ENCODE results near the gene DCANP1. TPM values are rescaled to one million over a fixed set of nuclear protein-coding genes. Genes with fewer than 3 reads are reported as not detected.
A peak's percentile ranks its signal among the peaks of the same experiment; 100 is the strongest.

The DCANP1 gene
- total RNA-seq, 1 donor, result not detected

DNA sequence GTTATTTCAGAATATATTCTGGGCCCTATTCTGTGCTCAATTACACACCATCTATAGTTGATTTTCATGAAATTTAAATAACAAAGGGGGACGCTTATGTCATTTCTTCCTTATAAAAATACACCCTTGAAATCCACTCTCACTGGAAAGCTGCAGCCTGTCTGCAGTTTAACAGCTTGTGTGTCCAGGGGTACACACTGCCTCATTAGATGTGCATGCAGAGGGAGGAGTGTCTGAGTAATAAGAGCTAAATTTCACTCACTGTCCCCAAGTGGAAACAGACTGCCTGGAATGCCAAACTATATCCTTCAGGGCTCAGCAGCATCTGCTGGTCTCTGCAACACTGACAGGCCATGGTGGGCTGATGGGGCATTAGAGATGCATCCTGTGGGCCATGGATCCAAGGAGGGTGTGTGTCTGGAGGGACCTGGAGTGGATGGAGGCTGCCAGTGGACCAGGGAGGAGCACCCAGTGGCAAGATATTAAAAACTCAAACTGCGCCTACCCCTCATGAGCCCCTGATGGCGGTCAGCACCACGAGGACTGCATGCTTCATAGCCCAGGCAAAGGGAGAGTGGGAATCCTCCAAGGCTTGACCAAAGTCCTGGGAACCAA is 20.8 kb upstream of the DCANP1 start:
- TF ChIP-seq, protein P1, sequence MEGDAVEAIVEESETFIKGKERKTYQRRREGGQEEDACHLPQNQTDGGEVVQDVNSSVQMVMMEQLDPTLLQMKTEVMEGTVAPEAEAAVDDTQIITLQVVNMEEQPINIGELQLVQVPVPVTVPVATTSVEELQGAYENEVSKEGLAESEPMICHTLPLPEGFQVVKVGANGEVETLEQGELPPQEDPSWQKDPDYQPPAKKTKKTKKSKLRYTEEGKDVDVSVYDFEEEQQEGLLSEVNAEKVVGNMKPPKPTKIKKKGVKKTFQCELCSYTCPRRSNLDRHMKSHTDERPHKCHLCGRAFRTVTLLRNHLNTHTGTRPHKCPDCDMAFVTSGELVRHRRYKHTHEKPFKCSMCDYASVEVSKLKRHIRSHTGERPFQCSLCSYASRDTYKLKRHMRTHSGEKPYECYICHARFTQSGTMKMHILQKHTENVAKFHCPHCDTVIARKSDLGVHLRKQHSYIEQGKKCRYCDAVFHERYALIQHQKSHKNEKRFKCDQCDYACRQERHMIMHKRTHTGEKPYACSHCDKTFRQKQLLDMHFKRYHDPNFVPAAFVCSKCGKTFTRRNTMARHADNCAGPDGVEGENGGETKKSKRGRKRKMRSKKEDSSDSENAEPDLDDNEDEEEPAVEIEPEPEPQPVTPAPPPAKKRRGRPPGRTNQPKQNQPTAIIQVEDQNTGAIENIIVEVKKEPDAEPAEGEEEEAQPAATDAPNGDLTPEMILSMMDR (IDR thresholded peaks at IDR 0.05; ENCODE audit: extremely low read depth, low read depth, low read length), result no peak
- Histone ChIP-seq H3K27me3 (ENCODE audit: insufficient read depth, low read length) (peaks cover 48% of the 10 kb centered on the region), H4K20me1 (ENCODE audit: insufficient read depth, low read length) (no peaks in the 10 kb centered on the region), H3K4me2 (ENCODE audit: insufficient read depth, low read length) (no peak overlapping the region), H3K4me1 (ENCODE audit: insufficient read depth, low read length) (peaks cover 2% of the 10 kb centered on the region), H3K9me3 (ENCODE audit: low read depth, low read length) (no peaks in the 10 kb centered on the region), H3K36me3 (ENCODE audit: insufficient read depth, low read length) (no peaks in the 10 kb centered on the region), H2AFZ (ENCODE audit: low read length) (no peak overlapping the region), H3K79me2 (ENCODE audit: insufficient read depth, low read length) (no peaks in the 10 kb centered on the region), H3K27ac (ENCODE audit: low read depth, low read length) (no peak overlapping the region), H3K4me3 (ENCODE audit: insufficient read depth, low read length) (no peak overlapping the region)
- no peak for DNase-seq (ENCODE audit: insufficient read length, low spot score, missing footprints)

GRCh38 chr5:135467051-135467625 is 20.0 kb upstream of the DCANP1 start:
- no peak overlapping the region for H3K27ac ChIP-seq (ENCODE audit: low read depth, low read length)
- H2AFZ ChIP-seq (ENCODE audit: low read length), result no peak overlapping the region
- no peak for DNase-seq (ENCODE audit: insufficient read length, low spot score, missing footprints)
- peaks cover 2% of the 10 kb centered on the region for H3K4me1 ChIP-seq (ENCODE audit: insufficient read depth, low read length)
- no peaks in the 10 kb centered on the region for H3K36me3 ChIP-seq (ENCODE audit: insufficient read depth, low read length)
- no peak overlapping the region for H3K4me2 ChIP-seq (ENCODE audit: insufficient read depth, low read length)
- peaks cover 45% of the 10 kb centered on the region for H3K27me3 ChIP-seq (ENCODE audit: insufficient read depth, low read length)
- no peaks in the 10 kb centered on the region for H3K9me3 ChIP-seq (ENCODE audit: low read depth, low read length)
- no peak overlapping the region for H3K4me3 ChIP-seq (ENCODE audit: insufficient read depth, low read length)
- no peaks in the 10 kb centered on the region for H4K20me1 ChIP-seq (ENCODE audit: insufficient read depth, low read length)
- TF ChIP-seq, protein P1 (IDR thresholded peaks at IDR 0.05; ENCODE audit: extremely low read depth, low read depth, low read length), result no peak
- no peaks in the 10 kb centered on the region for H3K79me2 ChIP-seq (ENCODE audit: insufficient read depth, low read length)

DNA sequence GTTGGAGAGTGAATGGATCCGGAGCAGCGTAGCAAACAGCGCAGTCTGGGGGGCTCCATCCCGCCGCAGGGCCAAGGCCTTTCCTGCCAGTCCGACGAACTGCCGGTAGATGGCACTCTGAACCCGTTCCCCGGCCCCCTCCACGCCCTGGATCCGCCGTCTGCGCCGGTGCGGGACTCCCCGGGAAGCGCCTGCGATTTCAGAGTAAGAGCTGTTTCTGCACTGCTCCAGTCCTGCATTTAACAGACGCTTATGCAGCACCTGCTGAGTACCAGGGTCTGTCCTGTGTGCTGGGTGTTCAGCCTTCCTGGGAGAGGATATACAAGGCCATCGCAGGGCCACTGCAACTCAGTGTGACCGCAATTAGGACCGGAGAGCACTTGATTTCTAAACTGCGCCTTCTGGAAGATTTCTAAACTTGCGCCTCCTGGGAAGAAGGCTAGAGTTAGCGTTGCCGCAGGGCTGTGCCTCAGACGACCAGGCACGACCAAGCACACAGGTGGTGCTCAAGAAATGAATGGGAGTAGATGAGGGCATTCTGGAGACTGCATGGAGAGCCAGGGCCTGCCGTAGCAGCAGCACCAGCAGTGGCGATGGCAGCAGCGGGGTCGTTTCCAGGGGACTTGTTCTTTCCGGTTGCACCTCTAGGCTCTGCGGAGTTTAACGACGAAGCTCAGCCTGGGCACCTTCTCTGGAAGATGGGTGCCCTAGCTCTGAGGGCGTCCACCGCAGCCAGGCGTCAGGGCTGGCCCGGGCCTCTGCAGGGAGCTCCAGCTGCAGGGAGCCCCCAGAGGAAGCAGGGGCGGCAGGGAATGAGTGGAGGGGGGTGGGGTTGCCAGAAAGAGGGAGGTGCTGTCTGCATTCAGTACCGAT is 19.3 kb upstream of the DCANP1 start:
- DNase-seq (ENCODE audit: insufficient read length, low spot score, missing footprints), result peak; percentile 97
- TF ChIP-seq, protein P1 (IDR thresholded peaks at IDR 0.05; ENCODE audit: extremely low read depth, low read depth, low read length), result peak; percentile 91
- peaks cover 38% of the 10 kb centered on the region for H3K27me3 ChIP-seq (ENCODE audit: insufficient read depth, low read length)
- H3K36me3 ChIP-seq (ENCODE audit: insufficient read depth, low read length), result no peaks in the 10 kb centered on the region
- peak overlapping the region; percentile 20 for H3K4me3 ChIP-seq (ENCODE audit: insufficient read depth, low read length)
- peaks cover 2% of the 10 kb centered on the region for H3K4me1 ChIP-seq (ENCODE audit: insufficient read depth, low read length)
- H2AFZ ChIP-seq (ENCODE audit: low read length), result peak overlapping the region; percentile 56
- H3K27ac ChIP-seq (ENCODE audit: low read depth, low read length), result no peak overlapping the region
- no peaks in the 10 kb centered on the region for H4K20me1 ChIP-seq (ENCODE audit: insufficient read depth, low read length)
- peak overlapping the region; percentile 59 for H3K4me2 ChIP-seq (ENCODE audit: insufficient read depth, low read length)
- no peaks in the 10 kb centered on the region for H3K79me2 ChIP-seq (ENCODE audit: insufficient read depth, low read length)
- no peaks in the 10 kb centered on the region for H3K9me3 ChIP-seq (ENCODE audit: low read depth, low read length)

All from osteoblast (primary cell).